ENCODE results near the gene UBL4B.

GRCh38 chr1:110069404-110070281, 42.6 kb upstream of the UBL4B start:
- no peak for TF ChIP-seq CTCF (IDR thresholded peaks at IDR 0.05; ENCODE audit: low read depth, low read length)
- TF ChIP-seq EZH2phosphoT487 (IDR thresholded peaks at IDR 0.05; ENCODE audit: low read depth): no peak
